ENCODE data around the gene C17orf50.
"Not testable (repeated sequence)": the region's sequence is repeated elsewhere in the genome, so short reads cannot be mapped to it uniquely, and the experiment has no call there.

The C17orf50 gene

GRCh38 chr17:35735036-35735805 is 25.5 kb upstream of the C17orf50 start:
- DNase-seq, result no peak

- no peak for DNase-seq
Observed at GRCh38 chr17:35736236-35736635, 24.5 kb upstream of the C17orf50 start.

GRCh38 chr17:35738519-35739133 is 22.1 kb upstream of the C17orf50 start:
- no peak for DNase-seq

GRCh38 chr17:35740216-35740615 is 20.5 kb upstream of the C17orf50 start:
- no peak for DNase-seq

- DNase-seq, result peak; percentile 63
Observed at GRCh38 chr17:35740997-35741931, 19.4 kb upstream of the C17orf50 start.

- no peak for DNase-seq
Observed at GRCh38 chr17:35742496-35742895, 18.2 kb upstream of the C17orf50 start.

- DNase-seq, result no peak
Observed at GRCh38 chr17:35742896-35743477, 17.7 kb upstream of the C17orf50 start.

GRCh38 chr17:35743626-35744328 is 16.9 kb upstream of the C17orf50 start:
- peak; percentile 60 for DNase-seq

- no peak for DNase-seq
Observed at GRCh38 chr17:35744830-35745229, 15.9 kb upstream of the C17orf50 start.

GRCh38 chr17:35745246-35745645 is 15.4 kb upstream of the C17orf50 start:
- no peak for DNase-seq

GRCh38 chr17:35745749-35746320 is 14.9 kb upstream of the C17orf50 start:
- no peak for DNase-seq

GRCh38 chr17:35747540-35748017 is 13.1 kb upstream of the C17orf50 start:
- DNase-seq, result peak; percentile 90

- DNase-seq, result peak; percentile 64
Observed at GRCh38 chr17:35748341-35748841, 12.3 kb upstream of the C17orf50 start.

GRCh38 chr17:35748979-35749378 is 11.7 kb upstream of the C17orf50 start:
- DNase-seq, result peak; percentile 52

- peak; percentile 61 for DNase-seq
Observed at GRCh38 chr17:35749560-35750412, 10.9 kb upstream of the C17orf50 start.

GRCh38 chr17:35750526-35751395 is 9.9 kb upstream of the C17orf50 start:
- DNase-seq, result no peak

GRCh38 chr17:35751541-35751940 is 9.1 kb upstream of the C17orf50 start:
- DNase-seq, result not testable (repeated sequence)

GRCh38 chr17:35752471-35752870 is 8.2 kb upstream of the C17orf50 start:
- no peak for DNase-seq

GRCh38 chr17:35752945-35753764 is 7.5 kb upstream of the C17orf50 start, which contains the start of gene GAS2L2:
Gene GAS2L2 (minus strand): TSS chr17:35753239. CDS start chr17:35752850, 389 bp downstream.
- no peak for DNase-seq

Measured in activated CD8-positive, alpha-beta memory T cell treated with anti-CD3 and anti-CD28 coated beads, Interleukin-2, amount 50 U/mL, for 48 hours (primary cell).